ENCODE results near the gene NRL. TPM values are rescaled to one million over a fixed set of nuclear protein-coding genes. Genes with fewer than 3 reads are reported as not detected.
"Not testable (repeated sequence)": the region's sequence is repeated elsewhere in the genome, so short reads cannot be mapped to it uniquely, and the experiment has no call there.

The NRL gene
- total and polyA plus RNA-seq, 2 experiments from 2014 or later: 0.48 to 0.86 TPM

- in situ Hi-C loops (cut with MboI): no loop called here
- 12 to 21% methylated on average over 18 to 20 of the region's 20 CpGs for WGBS, 2 experiments (ENCODE audit: low coverage in 1 of 2, low lambda C conversion rate in 2 of 2, missing lambda C conversion rate in 2 of 2)
- no peaks in the 10 kb centered on the region for H3K9me3 ChIP-seq (ENCODE audit: low read depth)
- H3K36me3 ChIP-seq (ENCODE audit: low read depth): no peaks in the 10 kb centered on the region
- H3K4me3 ChIP-seq: peak overlapping the region; percentile 65
- H3K27ac ChIP-seq: no peak overlapping the region
- no peaks in the 10 kb centered on the region for H3K4me1 ChIP-seq (ENCODE audit: insufficient read depth)
- H3K9me2 ChIP-seq (ENCODE audit: insufficient read depth): no peaks in the 10 kb centered on the region
- no peaks in the 10 kb centered on the region for H3F3A ChIP-seq (ENCODE audit: insufficient read depth)
- H3K79me2 ChIP-seq (ENCODE audit: insufficient read depth): no peaks in the 10 kb centered on the region
- H3K4me2 ChIP-seq (ENCODE audit: unreplicated experiment): peak overlapping the region; percentile 90
- no peak for DNase-seq
- peaks cover 31% of the 10 kb centered on the region for H3K27me3 ChIP-seq (replicated peaks; ENCODE audit: insufficient read depth)
- peak overlapping the region; percentile 72 for H2AFZ ChIP-seq
- TF ChIP-seq EZH2 (IDR thresholded peaks at IDR 0.05; ENCODE audit: insufficient read depth, poor library complexity, severe bottlenecking) (no peak), EZH2phosphoT487 (IDR thresholded peaks at IDR 0.05; ENCODE audit: insufficient read depth, low read depth) (no peak)
- H3K9ac ChIP-seq: peak overlapping the region; percentile 26; the same call in 1 of the 2 replicates
- H4K20me1 ChIP-seq (ENCODE audit: insufficient read depth): no peaks in the 10 kb centered on the region
Observed at GRCh38 chr14:24051176-24051788, 63.5 kb downstream of the NRL start.

GRCh38 chr14:24050753-24051152, 64.0 kb downstream of the NRL start:
- H3K4me3 ChIP-seq; H2AFZ ChIP-seq; H3F3A ChIP-seq (ENCODE audit: insufficient read depth); H3K4me2 ChIP-seq (ENCODE audit: unreplicated experiment); H4K20me1 ChIP-seq (ENCODE audit: insufficient read depth); H3K4me1 ChIP-seq (ENCODE audit: insufficient read depth); H3K79me2 ChIP-seq (ENCODE audit: insufficient read depth); DNase-seq; H3K9me3 ChIP-seq (ENCODE audit: low read depth); H3K9me2 ChIP-seq (ENCODE audit: insufficient read depth); H3K36me3 ChIP-seq (ENCODE audit: low read depth); H3K27ac ChIP-seq; in situ Hi-C loops (cut with MboI); H3K9ac ChIP-seq: not testable (repeated sequence)
- WGBS, 2 experiments (ENCODE audit: low coverage in 1 of 2, low lambda C conversion rate in 2 of 2, missing lambda C conversion rate in 2 of 2): 76 to 84% methylated on average over 8 of the region's 8 CpGs
- peaks cover 31% of the 10 kb centered on the region for H3K27me3 ChIP-seq (replicated peaks; ENCODE audit: insufficient read depth)

- H3K36me3 ChIP-seq (ENCODE audit: low read depth); H3K4me3 ChIP-seq; H4K20me1 ChIP-seq (ENCODE audit: insufficient read depth); in situ Hi-C loops (cut with MboI); H3K9me2 ChIP-seq (ENCODE audit: insufficient read depth); H3K4me2 ChIP-seq (ENCODE audit: unreplicated experiment); H3F3A ChIP-seq (ENCODE audit: insufficient read depth); H3K9ac ChIP-seq; DNase-seq; H3K27ac ChIP-seq; H3K4me1 ChIP-seq (ENCODE audit: insufficient read depth); H3K9me3 ChIP-seq (ENCODE audit: low read depth); H3K79me2 ChIP-seq (ENCODE audit: insufficient read depth); H2AFZ ChIP-seq: not testable (repeated sequence)
- H3K27me3 ChIP-seq (replicated peaks; ENCODE audit: insufficient read depth): peaks cover 24% of the 10 kb centered on the region
- WGBS, 2 experiments (ENCODE audit: low coverage in 1 of 2, low lambda C conversion rate in 2 of 2, missing lambda C conversion rate in 2 of 2): 86 to 92% methylated on average over 2 of the region's 2 CpGs
Observed at GRCh38 chr14:24049002-24049401, 65.7 kb downstream of the NRL start.

DNA sequence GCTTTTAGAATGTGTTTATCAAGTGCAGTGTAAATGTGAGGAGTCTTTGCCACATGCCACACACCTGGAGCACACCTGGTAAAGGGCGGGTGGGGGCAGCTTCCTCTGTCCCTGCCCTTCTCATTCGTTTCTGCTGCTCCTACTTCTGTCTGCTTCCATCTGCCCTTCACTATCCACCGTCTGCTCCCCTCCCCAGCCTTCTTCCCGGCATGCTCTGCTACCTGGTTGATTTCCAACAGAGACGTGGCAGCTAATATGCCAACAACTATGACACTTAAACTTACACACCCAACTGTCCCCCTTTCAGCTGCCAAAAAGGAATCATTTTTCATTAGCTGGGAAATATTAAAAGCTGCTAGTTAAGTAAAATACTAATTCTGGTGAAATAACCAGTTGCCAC, 72.0 kb downstream of the NRL start:
- no peaks in the 10 kb centered on the region for H3K9me3 ChIP-seq (ENCODE audit: low read depth)

DNA sequence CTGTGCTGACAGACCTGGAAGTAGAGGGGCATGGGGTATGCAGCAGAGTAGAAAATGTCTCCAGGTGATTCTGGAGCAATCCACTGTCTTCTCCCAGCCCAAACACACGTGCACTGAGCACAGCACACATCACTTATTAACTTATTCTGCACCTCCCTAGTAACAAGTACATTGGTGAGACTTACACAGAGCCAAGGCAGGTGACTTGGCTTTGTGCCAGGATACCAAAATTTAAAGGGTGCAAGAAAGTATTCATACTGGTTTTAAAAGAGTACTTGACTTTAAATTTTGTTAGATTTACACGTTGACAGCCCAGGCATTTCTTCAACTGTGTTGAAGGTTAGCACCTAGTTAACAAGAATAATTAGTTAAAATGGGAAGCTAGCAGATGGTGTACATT, 74.1 kb downstream of the NRL start:
- no peaks in the 10 kb centered on the region for H3K9me3 ChIP-seq (ENCODE audit: low read depth)
- no peaks in the 10 kb centered on the region for H4K20me1 ChIP-seq (ENCODE audit: insufficient read depth)
- H3F3A ChIP-seq (ENCODE audit: insufficient read depth): no peaks in the 10 kb centered on the region
- 0 to 2% methylated on average over 2 of the region's 2 CpGs for WGBS, 2 experiments (ENCODE audit: low coverage in 1 of 2, low lambda C conversion rate in 2 of 2, missing lambda C conversion rate in 2 of 2)
- H3K36me3 ChIP-seq (ENCODE audit: low read depth): no peaks in the 10 kb centered on the region
- no peak for TF ChIP-seq EZH2 (IDR thresholded peaks at IDR 0.05; ENCODE audit: insufficient read depth, poor library complexity, severe bottlenecking)
- no peak for TF ChIP-seq EZH2phosphoT487 (IDR thresholded peaks at IDR 0.05; ENCODE audit: insufficient read depth, low read depth)
- peaks cover 8% of the 10 kb centered on the region for H3K27me3 ChIP-seq (replicated peaks; ENCODE audit: insufficient read depth)
- H3K9ac ChIP-seq: no peak overlapping the region
- H3K27ac ChIP-seq: no peak overlapping the region
- in situ Hi-C loops (cut with MboI): no loop called here
- H2AFZ ChIP-seq: no peak overlapping the region
- no peak for DNase-seq
- no peaks in the 10 kb centered on the region for H3K4me1 ChIP-seq (ENCODE audit: insufficient read depth)
- no peaks in the 10 kb centered on the region for H3K9me2 ChIP-seq (ENCODE audit: insufficient read depth)
- H3K4me2 ChIP-seq (ENCODE audit: unreplicated experiment): no peak overlapping the region
- no peak overlapping the region for H3K4me3 ChIP-seq
- no peaks in the 10 kb centered on the region for H3K79me2 ChIP-seq (ENCODE audit: insufficient read depth)

More for the DNA sequence above, 72.0 kb downstream of the NRL start:
- H3K27me3 ChIP-seq (replicated peaks; ENCODE audit: insufficient read depth): peaks cover 8% of the 10 kb centered on the region
- no peaks in the 10 kb centered on the region for H3F3A ChIP-seq (ENCODE audit: insufficient read depth)
- H2AFZ ChIP-seq: no peak overlapping the region
- 2 to 3% methylated on average over 5 of the region's 5 CpGs for WGBS, 2 experiments (ENCODE audit: low coverage in 1 of 2, low lambda C conversion rate in 2 of 2, missing lambda C conversion rate in 2 of 2)
- no peak overlapping the region for H3K27ac ChIP-seq
- no peak overlapping the region for H3K4me2 ChIP-seq (ENCODE audit: unreplicated experiment)
- in situ Hi-C loops (cut with MboI): no loop called here
- H4K20me1 ChIP-seq (ENCODE audit: insufficient read depth): no peaks in the 10 kb centered on the region
- DNase-seq: no peak
- H3K36me3 ChIP-seq (ENCODE audit: low read depth): no peaks in the 10 kb centered on the region
- H3K4me3 ChIP-seq: no peak overlapping the region
- H3K79me2 ChIP-seq (ENCODE audit: insufficient read depth): no peaks in the 10 kb centered on the region
- no peak overlapping the region for H3K9ac ChIP-seq
- TF ChIP-seq EZH2phosphoT487 (IDR thresholded peaks at IDR 0.05; ENCODE audit: insufficient read depth, low read depth) (no peak), EZH2 (IDR thresholded peaks at IDR 0.05; ENCODE audit: insufficient read depth, poor library complexity, severe bottlenecking) (no peak)
- no peaks in the 10 kb centered on the region for H3K4me1 ChIP-seq (ENCODE audit: insufficient read depth)
- H3K9me2 ChIP-seq (ENCODE audit: insufficient read depth): no peaks in the 10 kb centered on the region
